Activated B cell treated with CpG ODN at 0.5 μM for 24 hours (primary cell): ENCODE results near the gene TFF3. TPM values are rescaled to one million over a fixed set of nuclear protein-coding genes. Genes with fewer than 3 reads are reported as not detected.

Source experiments
- ATAC-seq: fragments of 200-7000 bp; cut with Tn5 transposase; one replicate; pipeline ENCODE4 v1.10.0; 2021; ENCODE audit warnings: low read depth, mild to moderate bottlenecking, moderate library complexity
- CTCF ChIA-PET: fragments of 350-600 bp; sonication (Branson Sonifier 250); formaldehyde crosslinking; loops from one replicate; lab custom pipeline; 2021; ENCODE audit warnings: antibody characterized with exemption; lab: Charles Lee
- POLR2A ChIA-PET: fragments of 350-600 bp; sonication (Branson Sonifier 250); formaldehyde crosslinking; loops from one replicate; lab custom pipeline; 2021; ENCODE audit warnings: antibody characterized with exemption; lab: Charles Lee
- DNase-seq: peaks from one replicate; pipeline ENCODE4 v3.0.0; 2022
- H3K27ac Mint-ChIP-seq: one replicate; pipeline ENCODE4 v1.8.0; 2020; ENCODE audit warnings: mixed read lengths
- H3K27me3 Mint-ChIP-seq: one replicate; pipeline ENCODE4 v1.8.0; 2021; ENCODE audit warnings: mixed read lengths
- H3K36me3 Mint-ChIP-seq: one replicate; pipeline ENCODE4 v1.8.0; 2021; ENCODE audit warnings: low read depth, mixed read lengths
- H3K4me1 Mint-ChIP-seq: one replicate; pipeline ENCODE4 v1.8.0; 2021; ENCODE audit warnings: mixed read lengths
- H3K4me3 Mint-ChIP-seq: one replicate; pipeline ENCODE4 v1.8.0; 2020; ENCODE audit warnings: mild to moderate bottlenecking, mixed read lengths
- H3K9me3 Mint-ChIP-seq: one replicate; pipeline ENCODE4 v1.8.0; 2020; ENCODE audit warnings: mixed read lengths
- CTCF ChIP-seq: fragments of 200-600 bp; IDR thresholded peaks from one replicate; pipeline ENCODE4 v1.8.0; 2022; ENCODE audit warnings: antibody characterized with exemption, mild to moderate bottlenecking
- intact Hi-C: fragments of 100-400 bp; cut with micrococcal nuclease; formaldehyde crosslinking; loops from one replicate; pipeline ENCODE4 v1.15.1; 2024
- total RNA-seq: library from RNA; stranded (reverse); gene quantifications from 2 replicates; pipeline ENCODE4 v1.2.3, GENCODE V29; 2022

TFF3 gene
- total RNA-seq, 1 donor from 2014 or later, result not detected

DNA sequence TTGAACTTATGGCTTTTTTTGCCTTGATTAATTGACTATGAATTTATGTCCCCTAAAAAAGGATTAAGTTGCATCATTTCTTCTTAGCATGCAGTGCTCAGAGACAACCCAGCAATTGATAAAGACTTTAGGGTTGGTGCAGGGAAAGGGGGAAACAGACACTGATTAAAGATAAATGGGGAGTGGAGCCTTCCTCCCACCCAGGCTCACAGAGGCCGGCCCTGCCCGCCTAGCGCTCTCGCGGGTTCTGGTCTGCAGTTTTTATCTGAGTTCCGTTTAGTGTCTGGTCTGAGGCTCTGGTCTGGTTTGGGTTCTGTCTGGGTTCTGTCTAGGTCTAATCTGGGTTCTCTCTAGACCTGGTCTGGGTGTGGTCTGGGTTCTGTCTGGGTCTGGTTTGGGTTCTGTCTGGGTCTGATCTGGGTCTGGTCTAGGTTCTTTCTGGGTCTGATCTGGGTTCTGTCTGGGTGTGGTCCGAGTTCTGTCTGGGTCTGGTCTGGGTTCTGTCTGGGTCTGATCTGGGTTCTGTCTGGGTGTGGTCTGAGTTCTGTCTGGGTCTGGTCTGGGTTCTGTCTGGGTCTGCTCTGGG lies 48.1 kb downstream of the TFF3 start:
- TF ChIP-seq CTCF, result no peak

DNA sequence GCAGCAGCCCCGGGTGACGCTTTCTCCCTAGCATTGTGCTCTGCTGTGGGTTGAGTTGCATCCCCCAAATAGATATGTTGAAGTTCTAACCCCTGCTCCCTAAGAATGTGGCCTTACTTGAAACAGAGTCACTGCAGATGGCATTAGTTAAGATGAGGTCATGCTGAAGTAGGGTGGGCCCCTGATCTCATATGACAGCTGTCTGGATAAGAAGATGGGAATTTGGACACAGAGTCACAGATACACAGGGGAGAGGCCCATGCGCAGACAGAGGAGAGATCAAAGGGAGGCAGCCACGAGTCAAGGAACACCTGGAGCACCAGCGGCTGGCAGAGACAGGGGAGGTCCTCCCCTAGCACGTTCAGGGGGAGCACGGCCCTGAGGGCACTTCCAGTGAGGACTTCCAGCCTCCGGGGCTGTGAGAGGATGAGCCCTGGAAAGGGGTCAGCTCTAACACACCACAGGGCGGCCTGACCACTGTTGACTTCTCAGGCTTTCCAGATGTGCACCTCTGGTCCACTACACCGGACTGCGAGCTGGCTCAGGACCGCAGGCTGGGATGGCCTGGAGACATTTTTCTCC lies 49.9 kb downstream of the TFF3 start:
- H3K4me1 Mint-ChIP-seq, result peaks cover 36% of the 10 kb centered on the region
- no peak overlapping the region for H3K4me3 Mint-ChIP-seq
- intact Hi-C loops, result no loop called here
- POLR2A ChIA-PET, result no interaction called here
- TF ChIP-seq CTCF, result no peak
- CTCF ChIA-PET, result no interaction called here
- no peak overlapping the region for H3K27ac Mint-ChIP-seq
- no peaks in the 10 kb centered on the region for H3K27me3 Mint-ChIP-seq
- ATAC-seq (no peak), DNase-seq (no peak)
- peaks cover 22% of the 10 kb centered on the region for H3K36me3 Mint-ChIP-seq
- no peaks in the 10 kb centered on the region for H3K9me3 Mint-ChIP-seq

More for the DNA sequence above, 48.1 kb downstream of the TFF3 start:
- peaks cover 27% of the 10 kb centered on the region for H3K36me3 Mint-ChIP-seq
- no peaks in the 10 kb centered on the region for H3K9me3 Mint-ChIP-seq
- no peak for DNase-seq
- no peak overlapping the region for H3K27ac Mint-ChIP-seq
- POLR2A ChIA-PET, result no interaction called here
- H3K27me3 Mint-ChIP-seq, result no peaks in the 10 kb centered on the region
- CTCF ChIA-PET, result no interaction called here
- intact Hi-C loops, result no loop called here
- H3K4me1 Mint-ChIP-seq, result peaks cover 36% of the 10 kb centered on the region
- ATAC-seq, result no peak
- peak overlapping the region; percentile 7 for H3K4me3 Mint-ChIP-seq

DNA sequence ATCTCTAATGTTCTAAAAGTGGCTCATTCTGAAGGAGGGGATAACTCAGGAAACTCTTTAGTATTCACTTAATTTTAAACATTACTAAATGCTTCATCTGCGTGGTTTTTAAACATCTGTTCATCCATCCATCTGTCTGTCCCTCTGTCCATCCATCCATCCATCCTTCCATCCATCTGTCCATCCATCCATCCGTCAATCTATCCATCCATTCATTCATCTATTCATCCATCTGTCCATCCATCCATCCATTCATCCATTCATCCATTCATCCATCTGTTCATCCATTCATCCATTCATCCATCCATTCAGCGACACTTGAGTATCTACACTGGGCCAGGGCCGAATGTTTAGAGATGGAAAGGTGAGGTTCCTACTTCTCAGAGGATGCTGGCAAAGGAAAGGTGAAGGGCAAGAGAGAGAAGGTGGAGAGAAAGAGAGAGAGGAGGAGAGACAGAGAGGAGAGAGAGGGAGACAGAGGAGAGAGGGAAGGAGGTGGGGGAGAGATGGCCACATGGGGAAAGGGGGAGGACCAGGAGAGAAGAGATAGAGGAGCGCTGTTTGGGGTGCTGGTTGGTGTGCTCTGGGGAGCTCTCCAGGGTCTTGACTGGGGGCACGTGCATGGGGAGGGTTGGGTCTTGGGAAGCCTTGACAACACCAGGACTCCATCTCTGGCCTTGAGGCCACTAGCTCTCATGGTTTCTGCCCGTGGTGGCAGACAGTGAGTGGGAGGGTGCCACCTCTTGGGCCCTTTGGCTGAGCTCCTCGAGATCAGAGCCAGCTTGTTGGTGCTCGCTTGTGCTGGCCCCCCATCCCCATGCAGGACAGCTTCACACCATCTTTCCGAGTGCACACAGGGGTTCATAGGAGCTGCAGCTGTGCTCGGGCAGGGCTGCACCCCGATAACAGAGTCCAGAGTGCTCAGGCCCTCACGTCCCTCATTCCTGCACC lies 50.7 kb downstream of the TFF3 start:
- no peak overlapping the region for H3K27ac Mint-ChIP-seq

DNA sequence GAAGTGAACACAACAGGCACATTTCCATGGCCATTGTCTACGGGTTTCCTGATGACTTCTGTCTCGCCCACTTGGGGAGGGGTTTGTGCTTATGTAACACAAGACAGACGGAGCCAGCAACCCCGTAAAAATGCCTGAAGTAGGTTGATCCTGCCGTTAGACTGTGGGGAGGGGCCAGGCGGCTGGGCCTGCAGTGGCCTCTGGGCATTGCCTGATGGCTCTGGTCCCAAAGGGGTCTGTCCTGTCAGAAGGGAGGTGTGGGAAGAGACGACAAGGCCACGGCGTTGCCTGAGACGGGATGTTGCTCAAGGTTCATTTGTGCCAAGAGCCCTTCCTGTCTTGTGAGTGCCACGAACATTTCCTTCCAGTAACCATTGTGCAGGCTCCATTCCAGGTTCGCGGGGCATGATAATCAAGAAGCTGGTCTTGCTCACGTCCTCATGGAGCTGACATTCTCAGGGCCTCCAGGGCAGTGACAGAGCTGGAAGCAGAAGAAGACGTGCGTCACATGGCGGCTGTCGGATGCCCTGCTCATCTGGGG lies 51.5 kb downstream of the TFF3 start:
- no peak overlapping the region for H3K4me3 Mint-ChIP-seq
- ATAC-seq (no peak), DNase-seq (no peak)
- H3K27me3 Mint-ChIP-seq, result no peaks in the 10 kb centered on the region
- H3K36me3 Mint-ChIP-seq, result peaks cover 22% of the 10 kb centered on the region
- peaks cover 29% of the 10 kb centered on the region for H3K4me1 Mint-ChIP-seq
- H3K27ac Mint-ChIP-seq, result no peak overlapping the region
- ChIA-PET CTCF (no interaction called here), POLR2A (no interaction called here)
- no peaks in the 10 kb centered on the region for H3K9me3 Mint-ChIP-seq
- no peak for TF ChIP-seq CTCF
- intact Hi-C loops, result no loop called here

More for the DNA sequence above, 50.7 kb downstream of the TFF3 start:
- no peak for TF ChIP-seq CTCF
- Mint-ChIP-seq H3K27me3 (no peaks in the 10 kb centered on the region), H3K4me1 (peaks cover 33% of the 10 kb centered on the region), H3K36me3 (peaks cover 22% of the 10 kb centered on the region), H3K4me3 (no peak overlapping the region), H3K9me3 (no peaks in the 10 kb centered on the region)
- intact Hi-C loops, result no loop called here
- DNase-seq (no peak), ATAC-seq (no peak)
- CTCF ChIA-PET, result no interaction called here
- POLR2A ChIA-PET, result no interaction called here

DNA sequence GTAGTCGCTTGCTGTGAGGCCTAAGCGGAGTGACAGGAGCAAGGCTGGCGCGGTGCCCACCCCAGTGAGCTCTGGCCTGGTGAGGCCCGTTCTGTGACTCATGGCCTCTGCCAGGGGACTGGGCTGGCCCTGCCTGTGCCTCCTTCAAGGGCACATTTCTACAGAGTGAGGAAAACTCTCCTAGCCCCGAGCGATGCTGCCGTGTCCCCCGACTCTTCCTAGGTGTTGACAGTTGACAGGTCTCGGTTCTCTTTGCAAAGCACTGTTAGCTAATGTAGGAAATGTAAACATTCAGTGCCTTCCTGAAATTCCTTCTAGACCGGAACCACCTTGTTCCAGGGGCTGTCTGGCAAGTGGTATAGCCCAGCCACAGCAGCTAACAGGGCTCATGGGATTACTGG lies 52.4 kb downstream of the TFF3 start:
- intact Hi-C loops, result no loop called here
- H3K27ac Mint-ChIP-seq, result no peak overlapping the region
- H3K27me3 Mint-ChIP-seq, result no peaks in the 10 kb centered on the region
- no peak for DNase-seq
- no peaks in the 10 kb centered on the region for H3K9me3 Mint-ChIP-seq
- ChIA-PET CTCF (interaction anchor here (0.9 to 5.2 kb wide), 2 partner anchors 9 to 117 kb away, joined by 3 to 103 read pairs; no protein-coding TSS in a partner anchor), POLR2A (no interaction called here)
- TF ChIP-seq CTCF, result no peak
- peaks cover 25% of the 10 kb centered on the region for H3K36me3 Mint-ChIP-seq
- H3K4me3 Mint-ChIP-seq, result no peak overlapping the region
- ATAC-seq, result no peak
- H3K4me1 Mint-ChIP-seq, result peaks cover 27% of the 10 kb centered on the region
